ENCODE data around the gene EHD1.

DNA sequence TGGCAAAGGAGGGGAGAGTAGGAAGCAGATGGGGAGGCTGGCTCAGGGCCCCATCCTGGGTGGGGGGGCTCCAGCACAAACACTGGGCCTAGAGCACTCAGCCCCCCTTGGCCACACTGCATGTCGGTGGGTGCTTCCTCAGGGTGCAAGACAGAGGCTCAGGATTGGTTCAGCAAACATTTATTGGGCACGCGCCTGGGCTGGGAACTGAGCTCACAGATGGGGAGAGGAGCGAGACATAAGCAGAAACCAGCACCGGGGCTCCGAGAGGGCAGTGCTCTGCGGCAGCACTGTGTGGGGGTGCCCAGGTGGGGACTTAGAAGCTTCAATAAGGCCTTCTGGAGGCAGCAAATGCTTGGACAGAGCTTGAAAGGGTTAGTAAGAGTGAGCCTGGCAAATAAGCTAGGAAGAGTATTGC is 12.1 kb upstream of the EHD1 start:
- no peak for TF ChIP-seq EP300 (IDR thresholded peaks at IDR 0.05)
- TF ChIP-seq CTCF (IDR thresholded peaks at IDR 0.05): no peak
